Kidney (tissue), 14 donors: ENCODE measurements around the gene SEC24D. TPM values are rescaled to one million over a fixed set of nuclear protein-coding genes. Genes with fewer than 3 reads are reported as not detected.

Source experiments
- DNase-seq, 5 donors: peaks; one replicate each; pipeline ENCODE4 v3.0.0-alpha.2; 2013 to 2020
- FAIRE-seq: peaks from 2 replicates; lab custom pipeline; 2012; peaks lifted over from hg19 to GRCh38; lab: Jason Lieb, UNC
- H3K27ac ChIP-seq, 2 donors: one replicate each; pipeline ENCODE4 v1.7.0; 2013; ENCODE audit warnings: low read depth in 2 of 2, low read length in 2 of 2, inconsistent platforms in 1 of 2
- H3K27me3 ChIP-seq: one replicate; pipeline ENCODE4 v1.7.1; 2013; ENCODE audit warnings: low read length, inconsistent platforms; ENCODE audit not compliant: control insufficient read depth, insufficient read depth
- H3K36me3 ChIP-seq, 3 donors: one replicate each; pipeline versions ENCODE4 v1.7.0 to v1.7.1; 2013; ENCODE audit warnings: low read length in 3 of 3, control low read depth in 1 of 3, inconsistent platforms in 1 of 3; ENCODE audit not compliant: insufficient read depth in 3 of 3, control insufficient read depth in 2 of 3
- H3K4me1 ChIP-seq, 3 donors: one replicate each; pipeline versions ENCODE4 v1.7.0 to v1.7.1; 2013; ENCODE audit warnings: low read length in 3 of 3, inconsistent platforms in 1 of 3, low read depth in 1 of 3; ENCODE audit not compliant: control insufficient read depth in 2 of 3, insufficient read depth in 2 of 3
- H3K4me3 ChIP-seq, 3 donors: one replicate each; pipeline versions ENCODE4 v1.7.0 to v1.8.1; 2013; ENCODE audit warnings: low read length in 3 of 3, control low read depth in 1 of 3, inconsistent platforms in 1 of 3
- H3K9ac ChIP-seq, 3 donors: one replicate each; pipeline versions ENCODE4 v1.7.0 to v1.7.1; 2013; ENCODE audit warnings: low read length in 3 of 3, control low read depth in 1 of 3, inconsistent platforms in 1 of 3
- H3K9me3 ChIP-seq, 3 donors: one replicate each; pipeline versions ENCODE4 v1.7.0 to v1.7.1; 2013; ENCODE audit warnings: low read length in 3 of 3, control low read depth in 1 of 3, inconsistent platforms in 1 of 3; ENCODE audit not compliant: control insufficient read depth in 2 of 3, insufficient read depth in 1 of 3
- CTCF ChIP-seq: IDR thresholded peaks from 3 replicates; pipeline ENCODE4 v1.5.1; 2012; ENCODE audit warnings: mild to moderate bottlenecking, moderate library complexity, borderline replicate concordance; ENCODE audit not compliant: insufficient read depth; ENCODE audit errors: extremely low read depth
- intact Hi-C: fragments of 100-400 bp; cut with DNase I; formaldehyde crosslinking; loops from one replicate; pipeline ENCODE4 v1.11.1; 2022
- polyA plus RNA-seq: library from polyadenylated mRNA; stranded (reverse); fragments of 350-450 nt; fragmentation: Illumina TruSeq; extraction: RNeasy Lipid Tissue Mini Kit (QIAGEN cat#74804); gene quantifications from one replicate; pipeline ENCODE4 v1.2.3, GENCODE V29; 2014; ENCODE audit warnings: low read depth, low replicate concordance; ENCODE audit not compliant: insufficient read depth
- total RNA-seq: library from RNA; stranded (reverse); fragmentation: NEBNext Ultra II Directional; extraction: Animal tissue kit (Norgen Biotek cat#: 25700); gene quantifications from one replicate; pipeline ENCODE4 v1.2.1, GENCODE V29; 2021
- donor health status: control.
- donor health status: control.
- donor health status: control.
- donor health status: control.
- donor health status: control.
- donor health status: DM: yes; HTN: yes; CAD: no.
- donor health status: Normal renal cell carcinoma (clear cell type).

Gene SEC24D
- total and polyA plus RNA-seq, 2 donors from 2014 or later, result 5.9 to 45.4 TPM

DNA sequence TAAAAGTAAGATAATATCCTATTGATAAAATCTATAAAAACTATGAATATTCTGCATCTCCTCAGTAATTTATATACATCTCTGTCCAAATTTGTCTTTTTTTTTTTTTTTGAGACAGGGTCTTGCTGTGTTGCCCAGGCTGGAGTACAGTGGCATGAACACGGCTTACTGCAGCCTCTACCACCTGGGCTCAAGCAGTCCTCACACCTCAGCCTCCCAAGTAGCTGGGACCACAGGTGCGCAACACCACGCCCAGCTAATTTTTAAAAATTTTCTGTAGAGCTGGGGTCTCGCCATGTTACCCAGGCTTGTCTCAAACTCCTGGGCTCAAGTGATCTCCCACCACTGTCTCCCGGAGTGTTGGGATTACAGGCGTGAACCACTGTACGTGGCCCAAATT is 12.3 kb upstream of the SEC24D start:
- no peak for TF ChIP-seq CTCF
- no peaks in the 10 kb centered on the region for H3K27me3 ChIP-seq
- no peak for FAIRE-seq

DNA sequence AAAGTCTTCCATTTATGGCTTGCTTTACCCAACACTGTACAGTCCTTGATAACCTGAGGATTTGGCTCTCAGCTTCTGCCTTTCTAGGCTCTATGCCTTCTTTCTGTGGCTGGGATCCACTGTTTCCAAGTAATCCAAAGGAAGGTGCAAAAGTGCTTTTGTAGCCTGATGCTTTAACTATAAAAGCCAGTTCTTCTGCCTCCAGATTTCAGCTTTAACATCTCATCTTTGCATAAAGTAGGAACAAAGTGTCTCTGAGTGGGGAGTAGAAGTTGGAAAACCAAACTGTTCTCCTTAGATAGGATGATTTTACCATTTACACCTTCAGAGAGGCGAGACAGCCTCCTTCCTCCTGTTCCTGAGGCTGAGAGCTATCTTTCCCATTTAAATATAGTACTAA is 11.1 kb upstream of the SEC24D start:
- no peak overlapping the region for H3K27ac ChIP-seq
- no peaks in the 10 kb centered on the region for H3K36me3 ChIP-seq
- no peaks in the 10 kb centered on the region for H3K9me3 ChIP-seq
- no peak for DNase-seq
- H3K9ac ChIP-seq, result no peak overlapping the region
- H3K4me1 ChIP-seq, result no peaks in the 10 kb centered on the region
- TF ChIP-seq CTCF, result no peak
- no peak for FAIRE-seq
- intact Hi-C loops, result no loop called here
- H3K27me3 ChIP-seq, result no peaks in the 10 kb centered on the region
- no peak overlapping the region for H3K4me3 ChIP-seq

More for the DNA sequence above, 12.3 kb upstream of the SEC24D start:
- Histone ChIP-seq H3K4me3 (no peak overlapping the region), H3K27ac (no peak overlapping the region), H3K4me1 (no peaks in the 10 kb centered on the region), H3K36me3 (no peaks in the 10 kb centered on the region), H3K9ac (no peak overlapping the region), H3K9me3 (no peaks in the 10 kb centered on the region)
- DNase-seq, result no peak
- intact Hi-C loops, result no loop called here

DNA sequence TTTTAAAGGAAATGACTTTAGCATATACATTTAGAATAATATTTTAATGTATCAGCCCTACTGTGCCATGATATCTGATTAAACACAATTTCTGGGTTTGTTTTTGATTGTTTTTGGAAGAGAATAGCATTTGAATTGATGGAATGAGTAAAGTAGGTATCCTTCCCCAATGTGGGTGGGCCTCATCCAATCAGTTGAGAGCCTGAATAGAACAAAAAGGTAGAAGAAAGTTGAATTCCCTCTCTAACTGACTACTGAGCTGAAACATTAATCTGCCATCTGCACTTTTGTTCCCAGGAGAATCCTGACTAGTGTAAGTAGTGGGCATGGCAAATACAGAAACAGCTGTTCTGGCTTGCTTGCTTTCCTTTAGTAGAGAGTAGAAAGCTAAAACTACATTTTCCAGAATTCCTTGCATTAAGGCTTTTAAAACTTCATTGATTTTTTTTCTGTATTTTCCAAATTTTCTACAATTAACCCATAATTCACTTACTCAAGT is 9.7 kb upstream of the SEC24D start:
- Histone ChIP-seq H3K27me3 (no peaks in the 10 kb centered on the region), H3K36me3 (no peaks in the 10 kb centered on the region), H3K4me1 (no peaks in the 10 kb centered on the region), H3K9me3 (no peaks in the 10 kb centered on the region), H3K4me3 (no peak overlapping the region), H3K27ac (no peak overlapping the region), H3K9ac (no peak overlapping the region)
- intact Hi-C loops, result no loop called here
- no peak for TF ChIP-seq CTCF
- DNase-seq (no peak), FAIRE-seq (no peak)

- Histone ChIP-seq H3K27ac (no peak overlapping the region), H3K9ac (no peak overlapping the region), H3K36me3 (no peaks in the 10 kb centered on the region), H3K9me3 (no peaks in the 10 kb centered on the region), H3K27me3 (no peaks in the 10 kb centered on the region), H3K4me3 (no peak overlapping the region), H3K4me1 (no peaks in the 10 kb centered on the region)
- TF ChIP-seq CTCF, result no peak
- DNase-seq (no peak), FAIRE-seq (no peak)
- intact Hi-C loops, result no loop called here
These were observed 7.3 kb upstream of the SEC24D start for GRCh38 chr4:118843237-118843636.
